ENCODE data around the gene MICAL3.

MICAL3 gene

DNA sequence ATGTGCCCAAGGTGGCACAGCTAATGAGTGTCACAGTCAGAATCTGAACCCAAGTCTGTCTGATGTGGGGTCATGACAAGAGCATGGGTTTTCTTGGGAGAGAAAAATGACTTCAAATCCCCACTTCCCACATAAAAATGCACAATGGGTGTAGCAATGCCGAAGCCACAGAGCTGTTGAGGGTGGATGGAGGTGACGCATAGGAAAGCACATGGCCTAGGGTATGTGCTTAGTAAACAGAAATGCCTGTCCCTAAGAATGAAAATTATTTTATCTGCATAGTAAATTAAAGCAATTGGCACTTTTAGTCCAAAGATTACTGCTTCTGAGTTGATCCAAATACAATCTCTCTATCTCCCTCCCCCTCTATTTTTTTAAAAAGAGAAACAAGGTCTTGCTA, 10.9 kb downstream of the MICAL3 start:
- TF ChIP-seq SIN3A (IDR thresholded peaks at IDR 0.05; ENCODE audit: borderline replicate concordance, insufficient read depth, low read length), result no peak

DNA sequence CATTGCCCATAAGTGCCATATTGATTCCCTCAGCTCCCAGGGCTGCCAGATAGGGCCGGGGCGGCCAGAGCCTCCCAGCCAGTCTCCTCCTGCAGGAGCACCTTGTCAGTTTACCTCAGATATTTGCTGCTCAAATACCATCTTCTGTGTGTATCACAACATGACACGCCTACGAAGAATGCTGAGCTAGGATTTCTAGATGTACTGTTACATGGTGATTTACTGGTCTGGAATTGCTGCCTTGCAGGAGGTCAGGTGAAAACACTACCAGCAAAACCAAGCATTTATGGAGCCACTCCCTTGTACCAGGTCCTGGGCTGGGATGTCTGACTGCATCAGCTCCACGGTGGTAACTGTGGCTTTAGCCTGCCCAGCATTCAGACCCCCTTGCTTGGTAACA, 11.8 kb downstream of the MICAL3 start:
- TF ChIP-seq FOXP2 (optimal IDR thresholded peaks at IDR 0.05; ENCODE audit: borderline replicate concordance, extremely low read depth, extremely low read length, insufficient read depth), result no peak
- TF ChIP-seq SIN3A (IDR thresholded peaks at IDR 0.05; ENCODE audit: borderline replicate concordance, insufficient read depth, low read length), result no peak
- TF ChIP-seq, protein P1, sequence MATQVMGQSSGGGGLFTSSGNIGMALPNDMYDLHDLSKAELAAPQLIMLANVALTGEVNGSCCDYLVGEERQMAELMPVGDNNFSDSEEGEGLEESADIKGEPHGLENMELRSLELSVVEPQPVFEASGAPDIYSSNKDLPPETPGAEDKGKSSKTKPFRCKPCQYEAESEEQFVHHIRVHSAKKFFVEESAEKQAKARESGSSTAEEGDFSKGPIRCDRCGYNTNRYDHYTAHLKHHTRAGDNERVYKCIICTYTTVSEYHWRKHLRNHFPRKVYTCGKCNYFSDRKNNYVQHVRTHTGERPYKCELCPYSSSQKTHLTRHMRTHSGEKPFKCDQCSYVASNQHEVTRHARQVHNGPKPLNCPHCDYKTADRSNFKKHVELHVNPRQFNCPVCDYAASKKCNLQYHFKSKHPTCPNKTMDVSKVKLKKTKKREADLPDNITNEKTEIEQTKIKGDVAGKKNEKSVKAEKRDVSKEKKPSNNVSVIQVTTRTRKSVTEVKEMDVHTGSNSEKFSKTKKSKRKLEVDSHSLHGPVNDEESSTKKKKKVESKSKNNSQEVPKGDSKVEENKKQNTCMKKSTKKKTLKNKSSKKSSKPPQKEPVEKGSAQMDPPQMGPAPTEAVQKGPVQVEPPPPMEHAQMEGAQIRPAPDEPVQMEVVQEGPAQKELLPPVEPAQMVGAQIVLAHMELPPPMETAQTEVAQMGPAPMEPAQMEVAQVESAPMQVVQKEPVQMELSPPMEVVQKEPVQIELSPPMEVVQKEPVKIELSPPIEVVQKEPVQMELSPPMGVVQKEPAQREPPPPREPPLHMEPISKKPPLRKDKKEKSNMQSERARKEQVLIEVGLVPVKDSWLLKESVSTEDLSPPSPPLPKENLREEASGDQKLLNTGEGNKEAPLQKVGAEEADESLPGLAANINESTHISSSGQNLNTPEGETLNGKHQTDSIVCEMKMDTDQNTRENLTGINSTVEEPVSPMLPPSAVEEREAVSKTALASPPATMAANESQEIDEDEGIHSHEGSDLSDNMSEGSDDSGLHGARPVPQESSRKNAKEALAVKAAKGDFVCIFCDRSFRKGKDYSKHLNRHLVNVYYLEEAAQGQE (IDR thresholded peaks at IDR 0.05; ENCODE audit: insufficient read depth in 1 of 2, low read depth in 2 of 2, low read length in 2 of 2), result no peak
- no peak for TF ChIP-seq POLR2AphosphoS5 (IDR thresholded peaks at IDR 0.05; ENCODE audit: low read depth, low read length)
- TF ChIP-seq TAF1 (IDR thresholded peaks at IDR 0.05; ENCODE audit: borderline replicate concordance, insufficient read depth, low read length), result no peak

DNA sequence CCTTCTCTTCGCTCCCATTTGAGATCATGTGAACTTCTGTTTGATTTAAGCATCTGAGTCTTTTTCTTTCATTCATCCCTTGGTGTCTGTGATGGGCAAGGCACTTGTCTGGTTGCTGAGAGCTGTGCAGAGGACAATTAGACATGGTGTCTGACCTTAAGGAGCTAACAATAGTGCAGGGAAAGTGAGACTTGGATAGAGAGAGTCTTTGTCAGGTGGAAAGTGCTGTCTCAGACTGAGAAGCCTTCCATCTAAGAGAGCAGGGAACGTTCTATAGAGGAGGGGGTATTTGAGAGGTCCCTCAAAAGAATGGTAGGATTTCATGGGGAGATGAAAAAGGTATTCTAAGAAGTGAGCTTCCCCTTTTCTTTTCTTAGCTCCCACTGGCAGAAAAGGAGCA, 14.1 kb downstream of the MICAL3 start:
- TF ChIP-seq FOXP2 (optimal IDR thresholded peaks at IDR 0.05; ENCODE audit: borderline replicate concordance, extremely low read depth, extremely low read length, insufficient read depth), result no peak
- TF ChIP-seq SIN3A (IDR thresholded peaks at IDR 0.05; ENCODE audit: borderline replicate concordance, insufficient read depth, low read length), result no peak
- TF ChIP-seq, protein P1 (IDR thresholded peaks at IDR 0.05; ENCODE audit: insufficient read depth in 1 of 2, low read depth in 2 of 2, low read length in 2 of 2), result no peak
- no peak for TF ChIP-seq POLR2AphosphoS5 (IDR thresholded peaks at IDR 0.05; ENCODE audit: low read depth, low read length)
- TF ChIP-seq TAF1 (IDR thresholded peaks at IDR 0.05; ENCODE audit: borderline replicate concordance, insufficient read depth, low read length), result no peak

DNA sequence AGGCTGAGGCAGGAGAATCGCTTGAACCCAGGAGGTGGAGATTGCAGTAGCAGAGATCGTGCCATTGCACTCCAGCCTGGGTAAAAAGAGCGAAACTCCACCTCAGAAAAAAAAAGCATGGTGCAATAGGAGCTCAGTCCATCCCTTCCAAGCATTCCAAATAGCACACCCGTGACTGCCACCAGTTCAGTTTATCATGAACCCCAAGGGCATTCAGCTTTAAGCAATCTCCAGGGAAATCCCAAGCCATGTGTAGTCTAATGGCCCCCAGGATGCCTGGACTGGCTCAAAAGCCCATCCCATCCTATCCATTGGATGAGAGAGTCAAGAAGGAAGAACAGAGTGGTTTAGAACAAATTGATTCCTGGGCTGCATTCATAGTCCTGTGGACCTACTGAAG, 16.2 kb downstream of the MICAL3 start:
- TF ChIP-seq SIN3A (IDR thresholded peaks at IDR 0.05; ENCODE audit: borderline replicate concordance, insufficient read depth, low read length) (no peak), FOXP2 (optimal IDR thresholded peaks at IDR 0.05; ENCODE audit: borderline replicate concordance, extremely low read depth, extremely low read length, insufficient read depth) (no peak), TAF1 (IDR thresholded peaks at IDR 0.05; ENCODE audit: borderline replicate concordance, insufficient read depth, low read length) (no peak), POLR2AphosphoS5 (IDR thresholded peaks at IDR 0.05; ENCODE audit: low read depth, low read length) (no peak)
- TF ChIP-seq, protein P1 (IDR thresholded peaks at IDR 0.05; ENCODE audit: insufficient read depth in 1 of 2, low read depth in 2 of 2, low read length in 2 of 2), result no peak

DNA sequence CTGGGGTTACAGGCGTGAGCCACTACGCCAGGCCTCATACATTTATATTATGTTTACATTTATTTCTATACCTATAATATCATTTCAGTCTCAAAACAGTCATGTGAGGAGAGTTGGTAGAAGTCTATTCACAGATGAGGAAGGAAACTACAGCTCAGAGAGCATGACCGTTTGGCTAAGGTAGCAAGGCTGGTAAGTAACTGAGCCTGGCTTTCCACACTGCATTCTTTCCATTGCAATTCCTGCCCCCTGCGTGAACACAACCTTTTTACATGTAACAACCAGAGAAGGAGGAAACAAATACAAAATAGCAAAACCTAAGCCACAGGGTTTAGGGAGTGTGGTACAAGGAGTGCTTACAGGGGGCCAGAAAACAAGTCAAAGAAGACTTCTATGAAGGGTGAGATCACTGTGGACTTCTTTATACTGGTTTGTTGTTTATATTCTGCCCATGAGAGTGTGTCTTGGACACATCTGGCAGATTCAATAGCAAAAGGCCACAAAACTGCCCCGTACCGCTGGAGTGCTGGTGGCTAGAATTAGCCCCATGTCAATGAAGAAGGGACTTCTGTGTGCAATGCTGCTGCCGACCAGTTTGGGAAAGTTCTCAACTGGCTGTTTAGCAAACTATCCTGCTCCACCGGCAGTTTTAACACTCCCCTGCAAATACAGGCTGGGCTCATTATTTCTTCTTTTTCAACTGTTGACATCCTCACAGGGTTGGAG, 19.0 kb downstream of the MICAL3 start:
- no peak for TF ChIP-seq TAF1 (IDR thresholded peaks at IDR 0.05; ENCODE audit: borderline replicate concordance, insufficient read depth, low read length)
- no peak for TF ChIP-seq FOXP2 (optimal IDR thresholded peaks at IDR 0.05; ENCODE audit: borderline replicate concordance, extremely low read depth, extremely low read length, insufficient read depth)
- TF ChIP-seq POLR2AphosphoS5 (IDR thresholded peaks at IDR 0.05; ENCODE audit: low read depth, low read length), result no peak
- TF ChIP-seq SIN3A (IDR thresholded peaks at IDR 0.05; ENCODE audit: borderline replicate concordance, insufficient read depth, low read length), result no peak
- TF ChIP-seq, protein P1 (IDR thresholded peaks at IDR 0.05; ENCODE audit: insufficient read depth in 1 of 2, low read depth in 2 of 2, low read length in 2 of 2), result no peak

Data from PFSK-1 (cell line).